ENCODE measurements around the gene COL8A2.

DNA sequence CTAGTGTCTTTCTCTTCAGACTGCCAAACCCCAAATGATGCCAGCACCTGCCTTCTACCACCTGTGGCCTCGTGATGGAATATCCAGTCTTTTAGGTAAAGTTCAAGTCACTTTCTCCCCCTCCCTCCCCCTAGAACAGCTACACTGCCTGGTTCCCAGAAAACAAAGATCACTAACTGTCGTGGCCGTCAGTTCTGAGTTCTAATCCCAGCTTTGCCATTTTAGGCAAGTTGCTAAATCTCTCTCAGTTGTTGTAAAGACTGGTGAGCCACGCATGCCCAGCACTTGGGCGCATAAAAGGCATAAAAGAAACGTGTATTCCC, 24.9 kb upstream of the COL8A2 start:
- TF ChIP-seq, protein P1, sequence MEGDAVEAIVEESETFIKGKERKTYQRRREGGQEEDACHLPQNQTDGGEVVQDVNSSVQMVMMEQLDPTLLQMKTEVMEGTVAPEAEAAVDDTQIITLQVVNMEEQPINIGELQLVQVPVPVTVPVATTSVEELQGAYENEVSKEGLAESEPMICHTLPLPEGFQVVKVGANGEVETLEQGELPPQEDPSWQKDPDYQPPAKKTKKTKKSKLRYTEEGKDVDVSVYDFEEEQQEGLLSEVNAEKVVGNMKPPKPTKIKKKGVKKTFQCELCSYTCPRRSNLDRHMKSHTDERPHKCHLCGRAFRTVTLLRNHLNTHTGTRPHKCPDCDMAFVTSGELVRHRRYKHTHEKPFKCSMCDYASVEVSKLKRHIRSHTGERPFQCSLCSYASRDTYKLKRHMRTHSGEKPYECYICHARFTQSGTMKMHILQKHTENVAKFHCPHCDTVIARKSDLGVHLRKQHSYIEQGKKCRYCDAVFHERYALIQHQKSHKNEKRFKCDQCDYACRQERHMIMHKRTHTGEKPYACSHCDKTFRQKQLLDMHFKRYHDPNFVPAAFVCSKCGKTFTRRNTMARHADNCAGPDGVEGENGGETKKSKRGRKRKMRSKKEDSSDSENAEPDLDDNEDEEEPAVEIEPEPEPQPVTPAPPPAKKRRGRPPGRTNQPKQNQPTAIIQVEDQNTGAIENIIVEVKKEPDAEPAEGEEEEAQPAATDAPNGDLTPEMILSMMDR (IDR thresholded peaks at IDR 0.05): no peak
- TF ChIP-seq POLR2A (IDR thresholded peaks at IDR 0.05): no peak

All from testis (tissue), 2 donors.